Thyroid gland (tissue), 4 donors: ENCODE data around the gene CSMD2. TPM values are rescaled to one million over a fixed set of nuclear protein-coding genes. Genes with fewer than 3 reads are reported as not detected.

Experiments used
- DNase-seq, 2 donors: peaks; one replicate each; pipeline ENCODE4 v3.0.0-alpha.2; 2019
- H3K27ac ChIP-seq, 3 donors: fragments of 200-600 bp; sonication (generic); 1 replicate in 2 of 3; 2 replicates in 1 of 3; pipeline ENCODE4 v1.5.1; 2016 to 2019; ENCODE audit warnings: mild to moderate bottlenecking in 1 of 3, moderate library complexity in 1 of 3
- H3K27me3 ChIP-seq: fragments of 200-600 bp; sonication (generic); one replicate; pipeline ENCODE4 v1.5.1; 2019
- H3K36me3 ChIP-seq, 2 donors: fragments of 200-600 bp; sonication (generic); one replicate each; pipeline ENCODE4 v1.5.1; 2016 to 2019
- H3K4me1 ChIP-seq, 2 donors: fragments of 200-600 bp; sonication (generic); one replicate each; pipeline ENCODE4 v1.5.1; 2017 to 2019
- H3K4me3 ChIP-seq, 3 donors: fragments of 200-600 bp; sonication (generic); replicated peaks in 1 of 3; 1 replicate in 2 of 3; 2 replicates in 1 of 3; pipeline ENCODE4 v1.5.1; 2016; ENCODE audit warnings: mild to moderate bottlenecking in 1 of 3
- H3K9me3 ChIP-seq: fragments of 200-600 bp; sonication (generic); one replicate; pipeline ENCODE4 v1.5.1; 2017
- POLR2A ChIP-seq, 2 donors: fragments of 450-650 bp; IDR thresholded peaks; one replicate each; pipeline ENCODE4 v1.6.1; 2017; ENCODE audit warnings: antibody characterized with exemption in 2 of 2, mild to moderate bottlenecking in 2 of 2, moderate library complexity in 1 of 2
- WGBS, 2 donors: methylation state at CpG; one replicate each; pipeline ENCODE4 v1.1.5; 2017; 5-methylcytosine and 5-hydroxymethylcytosine counted together
- intact Hi-C: fragments of 100-400 bp; cut with DNase I; formaldehyde crosslinking; loops from one replicate; pipeline ENCODE4 v1.15.1; 2023
- total RNA-seq, 4 donors: library from RNA; depleted of rRNA; stranded (reverse); fragments of >200 nt; gene quantifications; one replicate each; pipeline ENCODE4 v1.2.3, GENCODE V29; 2016
- TF ChIP-seq, protein P1 (sequence below), 6 experiments: fragments of 200-600 bp in 3 of 6; fragments of 450-650 bp in 3 of 6; sonication (generic) in 3 of 6; IDR thresholded peaks; one replicate each; pipeline ENCODE4 v1.5.1; 2016 to 2019; ENCODE audit warnings: antibody characterized with exemption in 6 of 6, mild to moderate bottlenecking in 2 of 6, inconsistent platforms in 1 of 6, moderate library complexity in 1 of 6

The CSMD2 gene
- total RNA-seq, 4 donors from 2014 or later: 0.10 to 0.45 (median 0.13) TPM; not detected in 1

- H3K27me3 ChIP-seq: no peaks in the 10 kb centered on the region
- no peaks in the 10 kb centered on the region for H3K36me3 ChIP-seq
- 85 to 89% methylated on average over 8 of the region's 8 CpGs for WGBS, 2 donors
- no peak for DNase-seq
- intact Hi-C loops: no loop called here
- TF ChIP-seq POLR2A (IDR thresholded peaks at IDR 0.05): no peak
- no peak overlapping the region for H3K27ac ChIP-seq
- no peaks in the 10 kb centered on the region for H3K4me1 ChIP-seq
- no peak overlapping the region for H3K4me3 ChIP-seq
- H3K9me3 ChIP-seq: no peaks in the 10 kb centered on the region
Observed at GRCh38 chr1:33660956-33661355, 504.1 kb downstream of the CSMD2 start.

DNA sequence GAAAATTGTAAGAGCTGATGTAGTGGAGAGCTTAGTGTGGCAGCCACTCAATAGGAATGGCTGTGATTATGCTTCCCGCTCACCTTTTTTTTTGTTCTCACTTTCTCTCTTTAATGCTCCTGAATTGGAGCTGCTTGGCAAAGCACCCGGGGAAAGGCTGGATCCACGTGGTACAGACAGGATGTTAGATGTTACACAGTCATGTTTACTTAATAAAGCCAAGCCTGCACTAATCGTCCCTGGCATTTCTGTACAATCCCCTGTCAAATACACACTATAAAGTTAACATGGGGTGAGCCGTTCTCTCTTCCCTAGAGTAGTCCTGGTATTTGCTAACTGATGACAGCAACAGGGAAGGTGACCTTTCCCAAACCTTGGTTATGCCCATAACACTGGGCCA is 504.8 kb downstream of the CSMD2 start:
- WGBS, 2 donors: 48 to 60% methylated on average over 5 of the region's 5 CpGs
- TF ChIP-seq, protein P1, sequence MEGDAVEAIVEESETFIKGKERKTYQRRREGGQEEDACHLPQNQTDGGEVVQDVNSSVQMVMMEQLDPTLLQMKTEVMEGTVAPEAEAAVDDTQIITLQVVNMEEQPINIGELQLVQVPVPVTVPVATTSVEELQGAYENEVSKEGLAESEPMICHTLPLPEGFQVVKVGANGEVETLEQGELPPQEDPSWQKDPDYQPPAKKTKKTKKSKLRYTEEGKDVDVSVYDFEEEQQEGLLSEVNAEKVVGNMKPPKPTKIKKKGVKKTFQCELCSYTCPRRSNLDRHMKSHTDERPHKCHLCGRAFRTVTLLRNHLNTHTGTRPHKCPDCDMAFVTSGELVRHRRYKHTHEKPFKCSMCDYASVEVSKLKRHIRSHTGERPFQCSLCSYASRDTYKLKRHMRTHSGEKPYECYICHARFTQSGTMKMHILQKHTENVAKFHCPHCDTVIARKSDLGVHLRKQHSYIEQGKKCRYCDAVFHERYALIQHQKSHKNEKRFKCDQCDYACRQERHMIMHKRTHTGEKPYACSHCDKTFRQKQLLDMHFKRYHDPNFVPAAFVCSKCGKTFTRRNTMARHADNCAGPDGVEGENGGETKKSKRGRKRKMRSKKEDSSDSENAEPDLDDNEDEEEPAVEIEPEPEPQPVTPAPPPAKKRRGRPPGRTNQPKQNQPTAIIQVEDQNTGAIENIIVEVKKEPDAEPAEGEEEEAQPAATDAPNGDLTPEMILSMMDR (IDR thresholded peaks at IDR 0.05): no peak
- TF ChIP-seq POLR2A (IDR thresholded peaks at IDR 0.05): no peak

GRCh38 chr1:33659641-33660040 is 505.4 kb downstream of the CSMD2 start:
- TF ChIP-seq POLR2A (IDR thresholded peaks at IDR 0.05): no peak
- TF ChIP-seq, protein P1 (IDR thresholded peaks at IDR 0.05): no peak
- 91 to 94% methylated on average over 4 of the region's 4 CpGs for WGBS, 2 donors
- Histone ChIP-seq H3K4me1 (no peaks in the 10 kb centered on the region), H3K9me3 (no peaks in the 10 kb centered on the region), H3K4me3 (no peak overlapping the region), H3K27ac (no peak overlapping the region), H3K27me3 (no peaks in the 10 kb centered on the region), H3K36me3 (no peaks in the 10 kb centered on the region)
- intact Hi-C loops: no loop called here
- DNase-seq: no peak

More for the DNA sequence above, 504.8 kb downstream of the CSMD2 start:
- intact Hi-C loops: no loop called here
- Histone ChIP-seq H3K27ac (no peak overlapping the region), H3K4me1 (no peaks in the 10 kb centered on the region), H3K4me3 (no peak overlapping the region), H3K27me3 (no peaks in the 10 kb centered on the region), H3K36me3 (no peaks in the 10 kb centered on the region), H3K9me3 (no peaks in the 10 kb centered on the region)
- no peak for DNase-seq

- intact Hi-C loops: no loop called here
- Histone ChIP-seq H3K27me3 (no peaks in the 10 kb centered on the region), H3K9me3 (no peaks in the 10 kb centered on the region), H3K4me3 (no peak overlapping the region), H3K4me1 (no peaks in the 10 kb centered on the region), H3K36me3 (no peaks in the 10 kb centered on the region), H3K27ac (no peak overlapping the region)
- WGBS, 2 donors: 83 to 88% methylated on average over 12 of the region's 12 CpGs
- TF ChIP-seq, protein P1 (IDR thresholded peaks at IDR 0.05): no peak
- no peak for TF ChIP-seq POLR2A (IDR thresholded peaks at IDR 0.05)
- DNase-seq: no peak
Observed at GRCh38 chr1:33657833-33658232, 507.2 kb downstream of the CSMD2 start.

- Histone ChIP-seq H3K4me1 (no peaks in the 10 kb centered on the region), H3K27me3 (no peaks in the 10 kb centered on the region), H3K9me3 (no peaks in the 10 kb centered on the region), H3K36me3 (no peaks in the 10 kb centered on the region), H3K4me3 (no peak overlapping the region), H3K27ac (no peak overlapping the region)
- intact Hi-C loops: no loop called here
- TF ChIP-seq, protein P1 (IDR thresholded peaks at IDR 0.05): no peak
- TF ChIP-seq POLR2A (IDR thresholded peaks at IDR 0.05): no peak
- WGBS, 2 donors: 86 to 92% methylated on average over 3 of the region's 3 CpGs
- no peak for DNase-seq
Observed at GRCh38 chr1:33656467-33657005, 508.5 kb downstream of the CSMD2 start.
